GM12872 (cell line): ENCODE results near the gene ZNF485.

Source experiments
- CTCF ChIP-seq: IDR thresholded peaks from 3 replicates; pipeline ENCODE4 v1.5.1; 2011; ENCODE audit warnings: low read depth, mild to moderate bottlenecking, low read length, moderate library complexity; ENCODE audit not compliant: insufficient read depth

The ZNF485 gene

DNA sequence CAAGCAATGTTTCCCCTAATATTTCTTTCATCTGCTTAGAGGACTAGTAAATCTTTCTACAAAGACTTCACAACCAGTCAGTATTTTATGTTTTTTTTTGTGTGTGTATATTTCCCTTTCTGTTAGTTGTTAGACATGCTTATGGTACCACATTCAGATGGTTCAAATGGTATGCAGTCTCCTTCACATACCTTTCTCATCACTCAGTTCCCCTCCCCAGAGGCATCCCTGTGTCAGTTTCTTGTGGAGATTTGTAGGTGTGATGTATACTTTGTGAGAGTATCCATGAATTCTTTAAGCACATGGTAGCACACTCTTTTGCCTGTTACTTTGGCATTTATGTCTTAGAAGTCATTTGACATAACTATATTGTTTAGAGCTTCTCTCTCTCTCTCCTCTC is 4.4 kb downstream of the ZNF485 start:
- TF ChIP-seq CTCF, result no peak

GRCh38 chr10:43616697-43617370 is 10.6 kb downstream of the ZNF485 start:
- no peak for TF ChIP-seq CTCF

- no peak for TF ChIP-seq CTCF
These were observed 13.1 kb downstream of the ZNF485 start for GRCh38 chr10:43619368-43619767.

DNA sequence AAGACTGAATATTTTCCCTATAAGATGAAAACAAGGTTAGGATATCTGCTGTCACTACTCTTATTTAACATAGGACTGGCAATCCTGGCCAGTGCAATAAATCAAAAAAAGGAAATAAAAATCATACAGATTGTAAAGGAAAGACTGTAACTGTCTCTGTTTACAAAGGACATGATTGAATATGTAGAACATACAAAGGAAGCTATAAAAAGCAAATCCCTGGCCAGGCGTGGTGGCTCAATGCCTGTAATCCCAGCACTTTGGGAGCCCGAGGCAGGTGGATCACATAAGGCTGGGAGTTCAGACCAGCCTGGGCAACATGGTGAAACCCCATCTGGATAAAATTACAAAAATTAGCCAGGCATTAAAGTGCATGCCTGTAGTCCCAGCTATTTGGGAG is 15.8 kb downstream of the ZNF485 start:
- TF ChIP-seq CTCF, result no peak

GRCh38 chr10:43623351-43623750 is 17.1 kb downstream of the ZNF485 start:
- no peak for TF ChIP-seq CTCF

DNA sequence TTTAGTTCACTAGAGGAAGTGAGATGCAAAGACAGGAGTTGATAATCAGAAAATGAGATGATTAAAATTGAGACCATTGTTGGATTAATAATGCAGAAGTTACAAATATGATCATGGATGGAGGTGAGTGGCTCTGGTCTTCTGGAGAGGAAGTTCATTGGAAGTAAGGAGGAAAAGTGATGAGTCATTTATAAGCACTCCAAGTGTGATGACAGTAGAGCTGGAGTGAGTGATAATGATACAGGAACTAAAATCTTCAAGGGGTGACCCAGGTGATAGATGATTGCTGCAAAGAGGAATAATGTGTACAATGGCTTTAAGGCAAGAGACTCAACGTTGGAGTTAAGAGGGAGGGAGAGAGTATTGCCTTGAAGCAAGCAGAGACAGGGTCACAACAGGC is 21.7 kb downstream of the ZNF485 start:
- TF ChIP-seq CTCF, result no peak

DNA sequence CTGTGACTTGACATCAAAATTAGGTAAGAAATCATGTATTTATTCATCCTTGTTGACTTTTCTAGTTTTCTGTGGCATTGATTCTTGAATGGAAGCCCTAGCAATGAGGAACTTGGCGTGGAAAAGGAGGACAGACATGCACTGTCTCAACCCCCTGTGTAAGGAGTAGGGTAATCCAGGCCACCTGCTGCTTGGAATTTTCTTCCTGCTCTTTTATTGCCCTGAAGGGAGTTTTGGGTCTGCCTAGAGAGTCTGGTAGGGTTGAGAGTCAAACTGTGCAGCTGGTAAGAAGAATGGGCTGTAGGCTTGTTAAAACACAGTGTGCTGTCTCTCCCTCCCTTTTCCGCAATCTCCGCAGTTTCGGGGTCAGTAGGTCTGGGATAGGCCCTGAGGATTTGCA is 22.7 kb downstream of the ZNF485 start:
- TF ChIP-seq CTCF, result no peak
